ENCODE measurements around the gene COL1A1. TPM values are rescaled to one million over a fixed set of nuclear protein-coding genes. Genes with fewer than 3 reads are reported as not detected.

The COL1A1 gene
- total RNA-seq, 1 experiment from 2014 or later, result 104 TPM

- peak overlapping the region in 1 of 3 experiments; percentile 53; a peak in 2 of 7 replicates for H3K27ac Mint-ChIP-seq
- Histone ChIP-seq H4K8ac (replicated peaks; ENCODE audit: insufficient read length, low read depth, low read length) (no peak overlapping the region), H2AFZ (ENCODE audit: low read length) (no peak overlapping the region), H4K5ac (ENCODE audit: insufficient read length, low read depth, low read length) (no peak overlapping the region), H3K9me3 (ENCODE audit: control insufficient read depth, low read depth, low read length) (no peaks in the 10 kb centered on the region), H3K56ac (ENCODE audit: insufficient read length, low read depth, low read length) (no peak overlapping the region), H2BK5ac (ENCODE audit: insufficient read length, low read length) (no peak overlapping the region), H3T11ph (ENCODE audit: low read length) (no peak overlapping the region), H2BK20ac (ENCODE audit: low read depth, low read length, poor library complexity, severe bottlenecking) (no peak overlapping the region), H3K4ac (ENCODE audit: low read depth, low read length) (no peak overlapping the region), H3K27me3 (ENCODE audit: insufficient read depth, low read length) (no peaks in the 10 kb centered on the region), H3K4me1 (ENCODE audit: insufficient read depth, low read length) (no peaks in the 10 kb centered on the region; the same call in 1 of the 2 replicates), H3K14ac (ENCODE audit: insufficient read depth, low read length) (no peak overlapping the region), H3K23ac (ENCODE audit: insufficient read length, low read depth, low read length) (no peak overlapping the region), H2AK5ac (ENCODE audit: insufficient read length, low read length) (no peak overlapping the region), H4K20me1 (ENCODE audit: control insufficient read depth, insufficient read depth, insufficient read length) (no peaks in the 10 kb centered on the region), H4K91ac (ENCODE audit: insufficient read length, low read depth, low read length) (no peak overlapping the region), H2BK12ac (ENCODE audit: insufficient read length, low read depth, low read length) (no peak overlapping the region), H3K23me2 (ENCODE audit: insufficient read length, low read depth, low read length, poor library complexity, severe bottlenecking) (no peaks in the 10 kb centered on the region), H3K18ac (ENCODE audit: insufficient read length, low read depth, low read length) (no peak overlapping the region), H3K79me1 (ENCODE audit: insufficient read depth, low read depth, low read length, poor library complexity, severe bottlenecking) (no peaks in the 10 kb centered on the region), H3K9ac (ENCODE audit: extremely low read depth, insufficient read length, low read length) (no peak overlapping the region), H3K27ac (ENCODE audit: insufficient read length, low read depth, low read length) (no peak overlapping the region), H3K79me2 (ENCODE audit: insufficient read depth, low read length) (no peaks in the 10 kb centered on the region), H2BK15ac (ENCODE audit: low read depth, low read length) (no peak overlapping the region), H3K4me2 (ENCODE audit: insufficient read depth, insufficient read length, low read length) (no peak overlapping the region), H2BK120ac (ENCODE audit: low read depth, low read length, poor library complexity, severe bottlenecking) (no peak overlapping the region)
- peaks cover 3 to 37% (median 37%) of the 10 kb centered on the region in 3 experiments; a peak in 6 of 7 replicates for H3K36me3 Mint-ChIP-seq (ENCODE audit: insufficient read depth in 1 of 3, low read depth in 3 of 3)
- WGBS (ENCODE audit: extremely low coverage, insufficient read length, low lambda C conversion rate), result no CpG with 5 or more reads among the region's 8 CpGs
- peaks cover 27 to 39% of the 10 kb centered on the region in 2 experiments for H3K4me1 Mint-ChIP-seq
- H3K27me3 Mint-ChIP-seq (ENCODE audit: low read depth), result peaks cover 2% of the 10 kb centered on the region; the same call in 1 of the 2 replicates
- no peaks in the 10 kb centered on the region for H3K9me3 Mint-ChIP-seq
- TF ChIP-seq CTCF (conservative IDR thresholded peaks at IDR 0.05), result peak; percentile 38; the same call in 2 of the 3 replicates
- no peak for DNase-seq
- no peak overlapping the region; a peak in 1 of 5 replicates for H3K4me3 Mint-ChIP-seq
Observed at GRCh38 chr17:50184064-50184463, 17.4 kb downstream of the COL1A1 start.

Data from H9 (cell line).